HG03045 (cell line): ENCODE measurements around the gene SLC44A5.
"Not testable (repeated sequence)": the region's sequence is repeated elsewhere in the genome, so short reads cannot be mapped to it uniquely, and the experiment has no call there.

Experiments
- ATAC-seq: cut with Tn5 transposase; IDR thresholded peaks from one replicate; pipeline ENCODE4 v1.9.1; 2021; ENCODE audit warnings: mild to moderate bottlenecking, moderate library complexity; ENCODE audit not compliant: unreplicated experiment

Gene SLC44A5

GRCh38 chr1:75522389-75522788, 88.5 kb downstream of the SLC44A5 start:
- no peak for ATAC-seq

GRCh38 chr1:75521658-75522057, 89.3 kb downstream of the SLC44A5 start:
- ATAC-seq = no peak

GRCh38 chr1:75520862-75521475, 89.9 kb downstream of the SLC44A5 start:
- ATAC-seq = no peak

GRCh38 chr1:75519651-75520427, 91.1 kb downstream of the SLC44A5 start:
- ATAC-seq = no peak

GRCh38 chr1:75518686-75519085, 92.2 kb downstream of the SLC44A5 start:
- no peak for ATAC-seq

- no peak for ATAC-seq
Measured at GRCh38 chr1:75514270-75514669, 96.6 kb downstream of the SLC44A5 start.

GRCh38 chr1:75506976-75507375, 103.9 kb downstream of the SLC44A5 start:
- no peak for ATAC-seq

GRCh38 chr1:75503221-75503974, 107.5 kb downstream of the SLC44A5 start:
- ATAC-seq = no peak

GRCh38 chr1:75502776-75503175, 108.1 kb downstream of the SLC44A5 start:
- ATAC-seq = no peak

GRCh38 chr1:75501577-75502295, 109.2 kb downstream of the SLC44A5 start:
- no peak for ATAC-seq

GRCh38 chr1:75492011-75492410, 118.9 kb downstream of the SLC44A5 start:
- ATAC-seq = no peak

GRCh38 chr1:75487399-75487798, 123.5 kb downstream of the SLC44A5 start:
- no peak for ATAC-seq

- no peak for ATAC-seq
Measured at GRCh38 chr1:75484789-75485188, 126.1 kb downstream of the SLC44A5 start.

GRCh38 chr1:75482951-75483350, 128.0 kb downstream of the SLC44A5 start:
- no peak for ATAC-seq

GRCh38 chr1:75476486-75476885, 134.4 kb downstream of the SLC44A5 start:
- not testable (repeated sequence) for ATAC-seq

- ATAC-seq = no peak
Measured at GRCh38 chr1:75475696-75476095, 135.2 kb downstream of the SLC44A5 start.

- ATAC-seq = no peak
Measured at GRCh38 chr1:75472971-75473603, 137.8 kb downstream of the SLC44A5 start.

GRCh38 chr1:75472089-75472970, 138.6 kb downstream of the SLC44A5 start:
- ATAC-seq = no peak

GRCh38 chr1:75471252-75471651, 139.7 kb downstream of the SLC44A5 start:
- ATAC-seq = no peak

- ATAC-seq = no peak
Measured at GRCh38 chr1:75470448-75470847, 140.5 kb downstream of the SLC44A5 start.
